ENCODE measurements around the gene SLC26A9. TPM values are rescaled to one million over a fixed set of nuclear protein-coding genes. Genes with fewer than 3 reads are reported as not detected.
"Not testable (repeated sequence)": the region's sequence is repeated elsewhere in the genome, so short reads cannot be mapped to it uniquely, and the experiment has no call there.

The SLC26A9 gene
- total and polyA plus RNA-seq, 2 donors (not counting 3 experiments of a cell fraction or from before 2014, with no cell fraction given): 0.10 to 0.20 TPM

DNA sequence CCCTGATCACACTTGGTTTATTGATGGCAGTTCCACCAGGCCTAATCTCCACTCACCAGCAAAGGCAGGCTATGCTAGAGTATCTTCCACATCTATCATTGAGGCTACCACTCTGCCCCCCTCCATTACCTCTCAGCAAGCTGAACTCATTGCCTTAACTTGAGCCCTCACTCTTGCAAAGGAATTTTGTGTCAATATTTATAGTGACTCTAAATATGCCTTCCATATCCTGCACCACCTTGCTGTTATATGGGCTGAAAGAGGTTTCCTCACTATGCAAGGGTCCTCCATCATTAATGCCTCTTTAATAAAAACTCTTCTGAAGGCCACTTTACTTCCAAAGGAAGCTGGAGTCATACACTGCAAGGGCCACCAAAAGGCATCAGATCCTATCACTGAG is 70.1 kb downstream of the SLC26A9 start:
- H3K27ac ChIP-seq (ENCODE audit: insufficient read depth, low read depth, low read length); H3K9me3 ChIP-seq (replicated peaks; ENCODE audit: control insufficient read depth, insufficient read depth, low read length); BruUV-seq (replicated peaks); H4K20me1 ChIP-seq (replicated peaks; ENCODE audit: control insufficient read depth, extremely low read depth, insufficient read depth, low read length); H2AFZ ChIP-seq (ENCODE audit: low read depth, low read length); FAIRE-seq; H3K9ac ChIP-seq (replicated peaks; ENCODE audit: extremely low read depth, insufficient read depth, low read length); H3K9me1 ChIP-seq (replicated peaks; ENCODE audit: control insufficient read depth, extremely low read depth, insufficient read depth, low read length); H3K4me2 ChIP-seq (ENCODE audit: insufficient read depth, low read length); H3K4me3 ChIP-seq (replicated peaks in 1 of 3; ENCODE audit: insufficient read depth in 1 of 3, low read depth in 1 of 3, low read length in 3 of 3); intact Hi-C loops (cut with micrococcal nuclease); POLR2A ChIA-PET; H3K4me1 ChIP-seq (ENCODE audit: control insufficient read depth, extremely low read depth, insufficient read depth, low read length); H3K79me2 ChIP-seq (ENCODE audit: control insufficient read depth, insufficient read depth, low read length); H3K36me3 ChIP-seq (ENCODE audit: control insufficient read depth in 2 of 2, extremely low read depth in 1 of 2, insufficient read depth in 2 of 2, low read length in 2 of 2); CTCF ChIA-PET; dilution Hi-C loops (cut with MboI; ENCODE audit: extremely low pct_ligation_motif_present, low sequenced_read_pairs); DNase-seq (ENCODE audit: low read depth, low spot score): not testable (repeated sequence)
- H3K27me3 ChIP-seq (ENCODE audit: control insufficient read depth in 2 of 2, insufficient read depth in 2 of 2, low read length in 2 of 2): peaks cover 3 to 14% of the 10 kb centered on the region in 2 experiments

DNA sequence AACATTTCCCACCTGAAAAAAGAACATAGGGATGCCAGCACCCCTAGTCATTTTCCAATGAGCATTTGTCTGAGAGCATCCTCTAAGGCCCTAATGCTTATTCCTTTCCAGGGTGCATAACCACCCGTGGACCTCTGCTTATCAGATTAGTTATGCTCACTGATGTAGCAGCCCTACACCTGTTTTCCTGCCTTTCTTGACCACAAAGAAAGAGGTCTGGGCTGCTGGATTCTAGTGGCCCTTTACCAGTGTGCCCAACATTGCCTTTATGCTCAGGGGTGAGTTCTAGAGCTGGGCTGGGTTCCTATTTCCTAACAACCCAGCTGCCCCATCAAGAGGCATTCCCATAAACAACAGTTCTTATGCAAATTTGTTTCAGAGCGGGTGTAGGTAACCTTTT is 73.0 kb downstream of the SLC26A9 start:
- Histone ChIP-seq H3K4me2 (ENCODE audit: insufficient read depth, low read length) (no peak overlapping the region), H4K20me1 (replicated peaks; ENCODE audit: control insufficient read depth, extremely low read depth, insufficient read depth, low read length) (no peaks in the 10 kb centered on the region), H3K9me1 (replicated peaks; ENCODE audit: control insufficient read depth, extremely low read depth, insufficient read depth, low read length) (no peaks in the 10 kb centered on the region), H3K36me3 (ENCODE audit: control insufficient read depth in 2 of 2, extremely low read depth in 1 of 2, insufficient read depth in 2 of 2, low read length in 2 of 2) (no peaks in the 10 kb centered on the region), H3K9ac (replicated peaks; ENCODE audit: extremely low read depth, insufficient read depth, low read length) (no peak overlapping the region), H3K27ac (ENCODE audit: insufficient read depth, low read depth, low read length) (no peak overlapping the region), H2AFZ (ENCODE audit: low read depth, low read length) (no peak overlapping the region), H3K79me2 (ENCODE audit: control insufficient read depth, insufficient read depth, low read length) (no peaks in the 10 kb centered on the region), H3K4me1 (ENCODE audit: control insufficient read depth, extremely low read depth, insufficient read depth, low read length) (no peaks in the 10 kb centered on the region), H3K4me3 (replicated peaks in 1 of 3; ENCODE audit: insufficient read depth in 1 of 3, low read depth in 1 of 3, low read length in 3 of 3) (no peak overlapping the region), H3K27me3 (ENCODE audit: control insufficient read depth in 2 of 2, insufficient read depth in 2 of 2, low read length in 2 of 2) (peaks cover 3 to 7% of the 10 kb centered on the region in 2 experiments), H3K9me3 (replicated peaks; ENCODE audit: control insufficient read depth, insufficient read depth, low read length) (no peaks in the 10 kb centered on the region)
- CTCF ChIA-PET: no interaction called here
- no peak for DNase-seq (ENCODE audit: low read depth, low spot score)
- BruUV-seq (replicated peaks): no TSS peak
- intact Hi-C loops (cut with micrococcal nuclease): no loop called here
- dilution Hi-C loops (cut with MboI; ENCODE audit: extremely low pct_ligation_motif_present, low sequenced_read_pairs): no loop called here
- no peak for FAIRE-seq
- TF ChIP-seq MYC (IDR thresholded peaks at IDR 0.05; ENCODE audit: low read depth, low read length) (no peak), JUN (IDR thresholded peaks at IDR 0.05; ENCODE audit: borderline replicate concordance, insufficient read depth, insufficient read length, low read depth) (no peak), POLR2A (IDR thresholded peaks at IDR 0.05; ENCODE audit: low read depth, low read length) (no peak), GATA2 (IDR thresholded peaks at IDR 0.05; ENCODE audit: insufficient read depth, insufficient read length, low read depth, low read length) (no peak), POLR2AphosphoS5 (IDR thresholded peaks at IDR 0.05; ENCODE audit: insufficient read depth, low read depth, low read length) (no peak), EZH2 (IDR thresholded peaks at IDR 0.05; ENCODE audit: borderline replicate concordance, low read depth, low read length, severe bottlenecking) (no peak), CTCF (IDR thresholded peaks at IDR 0.05; ENCODE audit: extremely low read depth in 1 of 2, insufficient read depth in 1 of 2, low read depth in 1 of 2, low read length in 2 of 2) (no peak), FOS (IDR thresholded peaks at IDR 0.05; ENCODE audit: borderline replicate concordance, insufficient read depth, low read length) (no peak)
- TF ChIP-seq, protein P1, sequence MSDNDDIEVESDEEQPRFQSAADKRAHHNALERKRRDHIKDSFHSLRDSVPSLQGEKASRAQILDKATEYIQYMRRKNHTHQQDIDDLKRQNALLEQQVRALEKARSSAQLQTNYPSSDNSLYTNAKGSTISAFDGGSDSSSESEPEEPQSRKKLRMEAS (IDR thresholded peaks at IDR 0.05; ENCODE audit: insufficient read depth, insufficient read length): no peak
- POLR2A ChIA-PET: no interaction called here
